GM18907 (cell line): ENCODE data around the gene FUT4.
"Not testable (repeated sequence)": the region's sequence is repeated elsewhere in the genome, so short reads cannot be mapped to it uniquely, and the experiment has no call there.

Experiments used
- ATAC-seq: cut with Tn5 transposase; IDR thresholded peaks from one replicate; pipeline ENCODE4 v1.9.1; 2021; ENCODE audit warnings: mild to moderate bottlenecking, moderate library complexity; ENCODE audit not compliant: unreplicated experiment

Gene FUT4

GRCh38 chr11:94543695-94544645 is at the start of gene FUT4:
Gene FUT4, plus strand, starts transcription at chr11:94543921. Its CDS starts 213 bp downstream, at chr11:94544134.
- ATAC-seq: peak; percentile 91

GRCh38 chr11:94494126-94494680 is 49.5 kb upstream of the FUT4 start:
- peak; percentile 66 for ATAC-seq

GRCh38 chr11:94500181-94500580 is 43.5 kb upstream of the FUT4 start:
- ATAC-seq: no peak

GRCh38 chr11:94501522-94501921 is 42.2 kb upstream of the FUT4 start:
- no peak for ATAC-seq

- ATAC-seq: no peak
These were observed 38.9 kb upstream of the FUT4 start for GRCh38 chr11:94504689-94505293.

GRCh38 chr11:94506513-94506912 is 37.2 kb upstream of the FUT4 start:
- ATAC-seq: not testable (repeated sequence)

GRCh38 chr11:94507485-94507884 is 36.2 kb upstream of the FUT4 start:
- ATAC-seq: no peak

GRCh38 chr11:94511932-94512781 is 31.6 kb upstream of the FUT4 start, which contains the start of gene C11orf97:
Gene C11orf97, plus strand, starts transcription at chr11:94512461. Its CDS starts 68 bp downstream, at chr11:94512529.
- peak; percentile 91 for ATAC-seq

GRCh38 chr11:94513091-94513490 is 30.6 kb upstream of the FUT4 start:
- ATAC-seq: peak; percentile 31

- no peak for ATAC-seq
These were observed 28.3 kb upstream of the FUT4 start for GRCh38 chr11:94515398-94515797.

GRCh38 chr11:94516725-94517124 is 27.0 kb upstream of the FUT4 start:
- ATAC-seq: no peak

GRCh38 chr11:94518300-94518699 is 25.4 kb upstream of the FUT4 start:
- ATAC-seq: no peak

- ATAC-seq: peak; percentile 56
These were observed 24.1 kb upstream of the FUT4 start for GRCh38 chr11:94519478-94520084.

- peak; percentile 62 for ATAC-seq
These were observed 22.0 kb upstream of the FUT4 start for GRCh38 chr11:94521684-94522083.

- no peak for ATAC-seq
These were observed 19.4 kb upstream of the FUT4 start for GRCh38 chr11:94524341-94524740.

GRCh38 chr11:94525546-94526324 is 18.0 kb upstream of the FUT4 start:
- no peak for ATAC-seq

GRCh38 chr11:94526645-94527438 is 16.9 kb upstream of the FUT4 start:
- no peak for ATAC-seq

GRCh38 chr11:94528551-94528950 is 15.2 kb upstream of the FUT4 start:
- no peak for ATAC-seq

- ATAC-seq: no peak
These were observed 11.5 kb upstream of the FUT4 start for GRCh38 chr11:94532211-94532610.
